ENCODE data around the gene YKT6.

GRCh38 chr7:44163591-44163990, 37.2 kb upstream of the YKT6 start:
- TF ChIP-seq CTCF (IDR thresholded peaks at IDR 0.05) (no peak), EZH2 (IDR thresholded peaks at IDR 0.05; ENCODE audit: borderline replicate concordance, insufficient read depth, low read depth, low read length, poor library complexity, severe bottlenecking) (no peak)

Data from B cell (primary cell).